Fibroblast of skin of right quadriceps (primary cell): ENCODE measurements around the gene BMAL1.

Experiments
- DNase-seq: peaks from one replicate; pipeline ENCODE4 v3.0.0-alpha.2; 2013

The BMAL1 gene

GRCh38 chr11:13294178-13294577 lies 16.6 kb downstream of the BMAL1 start:
- no peak for DNase-seq

- no peak for DNase-seq
These were observed 17.4 kb downstream of the BMAL1 start for GRCh38 chr11:13294771-13295579.

- DNase-seq: no peak
These were observed 19.8 kb downstream of the BMAL1 start for GRCh38 chr11:13297308-13297916.

- DNase-seq: no peak
These were observed 20.3 kb downstream of the BMAL1 start for GRCh38 chr11:13297917-13298356.

- no peak for DNase-seq
These were observed 21.2 kb downstream of the BMAL1 start for GRCh38 chr11:13298765-13299164.

GRCh38 chr11:13301522-13301921 lies 23.9 kb downstream of the BMAL1 start:
- no peak for DNase-seq

- DNase-seq: peak; percentile 10
These were observed 24.9 kb downstream of the BMAL1 start for GRCh38 chr11:13302420-13302958.

GRCh38 chr11:13303668-13304649 lies 26.4 kb downstream of the BMAL1 start:
- no peak for DNase-seq

GRCh38 chr11:13304655-13305335 lies 27.2 kb downstream of the BMAL1 start:
- no peak for DNase-seq

GRCh38 chr11:13308704-13309103 lies 31.1 kb downstream of the BMAL1 start:
- DNase-seq: no peak

- DNase-seq: no peak
These were observed 31.6 kb downstream of the BMAL1 start for GRCh38 chr11:13309156-13309555.

- no peak for DNase-seq
These were observed 32.9 kb downstream of the BMAL1 start for GRCh38 chr11:13310443-13310842.

- DNase-seq: no peak
These were observed 34.0 kb downstream of the BMAL1 start for GRCh38 chr11:13311570-13311969.

- no peak for DNase-seq
These were observed 35.6 kb downstream of the BMAL1 start for GRCh38 chr11:13313005-13313819.

GRCh38 chr11:13314676-13315394 lies 37.2 kb downstream of the BMAL1 start:
- DNase-seq: no peak

- no peak for DNase-seq
These were observed 38.2 kb downstream of the BMAL1 start for GRCh38 chr11:13315517-13316432.

GRCh38 chr11:13316528-13316961 lies 39.0 kb downstream of the BMAL1 start:
- peak; percentile 52 for DNase-seq

GRCh38 chr11:13317293-13318080 lies 39.9 kb downstream of the BMAL1 start:
- no peak for DNase-seq
